Gastroesophageal sphincter (tissue), 3 donors: ENCODE results near the gene BATF3.
A peak's percentile ranks its signal among the peaks of the same experiment; 100 is the strongest.

Source experiments
- CTCF ChIP-seq, 4 experiments: fragments of 200-600 bp in 2 of 4; fragments of 450-650 bp in 2 of 4; sonication (generic) in 1 of 4; IDR thresholded peaks; one replicate each; pipeline ENCODE4 v1.5.1; 2017 to 2019; ENCODE audit warnings: antibody characterized with exemption in 4 of 4, mild to moderate bottlenecking in 2 of 4, moderate library complexity in 2 of 4
- POLR2AphosphoS5 ChIP-seq: sonication (generic); formaldehyde crosslinking; IDR thresholded peaks from one replicate; pipeline ENCODE4 v1.6.1; 2017; ENCODE audit warnings: antibody characterized with exemption

GRCh38 chr1:212721388-212722247, 22.0 kb upstream of the BATF3 start:
- TF ChIP-seq CTCF (IDR thresholded peaks at IDR 0.05), result no peak
- TF ChIP-seq POLR2AphosphoS5, result peak; percentile 4
